HepG2 (cell line): ENCODE measurements around the gene RBMS2. TPM values are rescaled to one million over a fixed set of nuclear protein-coding genes. Genes with fewer than 3 reads are reported as not detected.
A peak's percentile ranks its signal among the peaks of the same experiment; 100 is the strongest.

ENCODE experiments used
- ATAC-seq: fragments of 200-7000 bp; cut with Tn5 transposase; 3 replicates; pipeline ENCODE4 v1.9.1; 2020; ENCODE audit warnings: mild to moderate bottlenecking, moderate library complexity
- BruUV-seq: library from RNA; stranded (reverse); fragments of 400-500 nt; replicated peaks from 2 replicates; lab custom pipeline; 2021; lab: Mats Ljungman, UMichigan
- CTCF ChIA-PET: fragments of 300-600 bp; formaldehyde crosslinking; extraction: SDS; loops from one replicate; lab custom pipeline; 2021; ENCODE audit warnings: low total read pairs, inconsistent platforms, low intra/inter-chr PET ratio; lab: Yijun Ruan, JAX
- POLR2A ChIA-PET: fragments of 350-600 bp; sonication (Branson Sonifier 250); formaldehyde crosslinking; loops from one replicate; lab custom pipeline; 2020; ENCODE audit warnings: antibody characterized with exemption, inconsistent platforms; lab: Yijun Ruan, JAX
- DNase-seq: peaks from one replicate; pipeline ENCODE4 v3.0.0-alpha.2; 2015; ENCODE audit warnings: low spot score
- FAIRE-seq: peaks from 3 replicates; lab custom pipeline; 2011; peaks lifted over from hg19 to GRCh38; lab: Jason Lieb, UNC
- H2AFZ ChIP-seq: one replicate; pipeline ENCODE4 v1.6.1; 2011; ENCODE audit warnings: low read length, inconsistent platforms
- H3K27ac ChIP-seq: fragments of 300-600 bp; 3 replicates; pipeline ENCODE4 v1.8.0; 2011; ENCODE audit warnings: mixed run types, mild to moderate bottlenecking, mixed read lengths, low read length, inconsistent platforms; ENCODE audit not compliant: insufficient read depth; ENCODE audit errors: extremely low read length
- H3K27me3 ChIP-seq, 2 experiments: fragments of 200-600 bp in 1 of 2; 2 replicates in 1 of 2; 3 replicates in 1 of 2; pipeline versions ENCODE4 v1.6.0 to v1.8.0; 2011; ENCODE audit warnings: low read length in 2 of 2, mild to moderate bottlenecking in 2 of 2, moderate library complexity in 2 of 2, inconsistent platforms in 1 of 2; ENCODE audit not compliant: insufficient read depth in 2 of 2, control insufficient read depth in 1 of 2
- H3K36me3 ChIP-seq, 2 experiments: fragments of 200-600 bp in 1 of 2; replicated peaks in 1 of 2; 2 replicates in 1 of 2; 3 replicates in 1 of 2; pipeline versions ENCODE4 v1.5.1 to v1.8.0; 2011; ENCODE audit warnings: low read length in 2 of 2, inconsistent platforms in 1 of 2; ENCODE audit not compliant: insufficient read depth in 2 of 2, control insufficient read depth in 1 of 2
- H3K4me1 ChIP-seq: 2 replicates; pipeline ENCODE4 v1.5.1; 2012; ENCODE audit warnings: low read length, inconsistent platforms; ENCODE audit not compliant: insufficient read depth
- H3K4me2 ChIP-seq: 2 replicates; pipeline ENCODE4 v1.6.0; 2011; ENCODE audit warnings: low read depth, low read length, inconsistent platforms
- H3K4me3 ChIP-seq, 3 experiments: fragments of 200-600 bp in 1 of 3; sonication (generic), shearing (Covaris generic) in 1 of 3; replicated peaks in 1 of 3; 2 replicates each; pipeline ENCODE4 v1.5.1; 2011 to 2016; ENCODE audit warnings: low read length in 3 of 3, inconsistent platforms in 2 of 3, low read depth in 2 of 3, mild to moderate bottlenecking in 2 of 3, control low read depth in 1 of 3, mixed read lengths in 1 of 3; ENCODE audit not compliant: insufficient read depth in 1 of 3
- H3K79me2 ChIP-seq: one replicate; pipeline ENCODE4 v1.6.1; 2011; ENCODE audit warnings: low read length, inconsistent platforms; ENCODE audit not compliant: insufficient read depth
- H3K9ac ChIP-seq: 2 replicates; pipeline ENCODE4 v1.6.0; 2011; ENCODE audit warnings: mild to moderate bottlenecking, low read depth, low read length, inconsistent platforms; ENCODE audit not compliant: insufficient read depth
- H3K9me3 ChIP-seq: 2 replicates; pipeline ENCODE4 v1.5.1; 2012; ENCODE audit warnings: mild to moderate bottlenecking, low read length
- H4K20me1 ChIP-seq: 2 replicates; pipeline ENCODE4 v1.6.0; 2011; ENCODE audit warnings: inconsistent platforms, mild to moderate bottlenecking, low read length, moderate library complexity; ENCODE audit not compliant: insufficient read depth
- HMG20A ChIP-seq: IDR thresholded peaks from 2 replicates; pipeline ENCODE4 v1.6.1; 2016; ENCODE audit warnings: borderline replicate concordance
- POLR2A ChIP-seq, 2 experiments: IDR thresholded peaks; 2 replicates each; pipeline ENCODE4 v1.6.1; 2011; ENCODE audit warnings: low read depth in 2 of 2, low read length in 2 of 2, mild to moderate bottlenecking in 1 of 2, moderate library complexity in 1 of 2; ENCODE audit not compliant: insufficient read depth in 1 of 2
- ZNF296 ChIP-seq: sonication (generic); formaldehyde crosslinking; conservative IDR thresholded peaks from 2 replicates; pipeline ENCODE4 v1.5.0; 2020; ENCODE audit warnings: mild to moderate bottlenecking, missing genetic modification reagents
- ZNF333 ChIP-seq: sonication (generic); formaldehyde crosslinking; IDR thresholded peaks from 2 replicates; pipeline ENCODE4 v1.4.0; 2020; ENCODE audit warnings: mild to moderate bottlenecking, missing genetic modification reagents, borderline replicate concordance
- ZNF430 ChIP-seq: sonication (generic); formaldehyde crosslinking; IDR thresholded peaks from 2 replicates; pipeline ENCODE4 v1.9.0; 2021; ENCODE audit warnings: mild to moderate bottlenecking, missing genetic modification reagents
- ZNF546 ChIP-seq: sonication (generic); formaldehyde crosslinking; conservative IDR thresholded peaks from 2 replicates; pipeline ENCODE4 v1.8.1; 2023; ENCODE audit warnings: mild to moderate bottlenecking, missing genetic modification reagents
- ZNF720 ChIP-seq: sonication (generic); formaldehyde crosslinking; IDR thresholded peaks from 2 replicates; pipeline ENCODE4 v1.4.0; 2020; ENCODE audit warnings: missing genetic modification reagents
- WGBS: methylation state at CpG from one replicate; pipeline ENCODE4 v1.1.6; 2017; ENCODE audit warnings: low lambda C conversion rate; 5-methylcytosine and 5-hydroxymethylcytosine counted together
- in situ Hi-C: cut with HindIII; loops from 2 replicates; pipeline ENCODE4 v1.10.0; 2017; ENCODE audit warnings: low pct_unique_long_range_greater_than_20kb; ENCODE audit not compliant: extremely low pct_ligation_motif_present
- intact Hi-C: fragments of 100-400 bp; cut with micrococcal nuclease; formaldehyde crosslinking; loops from one replicate; pipeline ENCODE4 v1.10.0; 2022; ENCODE audit not compliant: unreplicated experiment
- polyA plus RNA-seq, 8 experiments: library from polyadenylated mRNA; depleted of rRNA in 3 of 8; stranded (reverse) in 7 of 8; unstranded in 1 of 8; fragments of >200 nt; fragmentation: Illumina TruSeq in 4 of 8; extraction: Trizol in 4 of 8; gene quantifications; 2 replicates each; pipeline versions ENCODE4 v1.2.1 to v1.2.3, GENCODE V29; 2011 to 2016; ENCODE audit warnings: low read depth in 4 of 8, missing spikeins in 1 of 8, mixed read lengths in 1 of 8; ENCODE audit not compliant: insufficient read depth in 1 of 8
- total RNA-seq, 5 experiments: library from RNA; depleted of rRNA; stranded (reverse); fragments of >200 nt; fragmentation: Illumina TruSeq; extraction: Trizol; gene quantifications; 2 replicates each; pipeline ENCODE4 v1.2.3, GENCODE V29; 2016; ENCODE audit warnings: low read depth in 1 of 5
- TF ChIP-seq, protein P1 (sequence below): sonication (generic); formaldehyde crosslinking; IDR thresholded peaks from 2 replicates; pipeline ENCODE4 v1.4.0; 2020; ENCODE audit warnings: missing genetic modification reagents, borderline replicate concordance

The RBMS2 gene
- total and polyA plus RNA-seq, 2 of the 13 experiments (the other 11 are each of a cell fraction or from before 2014, with no cell fraction given): 0.53 to 7.4 TPM

GRCh38 chr12:56477521-56478225 is 43.9 kb upstream of the RBMS2 start:
- 92% methylated on average over 5 of the region's 6 CpGs for WGBS
- ATAC-seq: no peak

GRCh38 chr12:56479625-56480024 is 42.0 kb upstream of the RBMS2 start:
- in situ Hi-C loops: no loop called here
- DNase-seq (no peak), ATAC-seq (no peak), FAIRE-seq (no peak)
- Histone ChIP-seq H3K27ac (no peak overlapping the region), H3K9me3 (no peaks in the 10 kb centered on the region), H3K79me2 (no peaks in the 10 kb centered on the region), H4K20me1 (no peaks in the 10 kb centered on the region), H3K4me3 (no peak overlapping the region), H3K27me3 (no peaks in the 10 kb centered on the region), H3K4me1 (peaks cover 16% of the 10 kb centered on the region), H3K4me2 (no peak overlapping the region), H3K9ac (no peak overlapping the region), H2AFZ (no peak overlapping the region), H3K36me3 (peaks cover 0 to 1% of the 10 kb centered on the region in 2 experiments; a peak in 2 of 5 replicates)
- POLR2A ChIA-PET: interaction anchor here (0.6 kb wide), 1 partner anchor 112 kb away, joined by 3 read pairs; no protein-coding TSS in a partner anchor
- intact Hi-C loops: no loop called here
- BruUV-seq: no TSS peak
- WGBS: 94% methylated on average over 6 of the region's 7 CpGs
- CTCF ChIA-PET: no interaction called here
- TF ChIP-seq ZNF333 (CRISPR knock-in tag) (no peak), HMG20A (CRISPR knock-in tag) (no peak)

More at GRCh38 chr12:56477521-56478225, 43.9 kb upstream of the RBMS2 start:
- no peaks in the 10 kb centered on the region for H3K9me3 ChIP-seq
- CTCF ChIA-PET: no interaction called here
- intact Hi-C loops: no loop called here
- TF ChIP-seq ZNF720 (CRISPR knock-in tag): no peak
- TF ChIP-seq, protein P1, sequence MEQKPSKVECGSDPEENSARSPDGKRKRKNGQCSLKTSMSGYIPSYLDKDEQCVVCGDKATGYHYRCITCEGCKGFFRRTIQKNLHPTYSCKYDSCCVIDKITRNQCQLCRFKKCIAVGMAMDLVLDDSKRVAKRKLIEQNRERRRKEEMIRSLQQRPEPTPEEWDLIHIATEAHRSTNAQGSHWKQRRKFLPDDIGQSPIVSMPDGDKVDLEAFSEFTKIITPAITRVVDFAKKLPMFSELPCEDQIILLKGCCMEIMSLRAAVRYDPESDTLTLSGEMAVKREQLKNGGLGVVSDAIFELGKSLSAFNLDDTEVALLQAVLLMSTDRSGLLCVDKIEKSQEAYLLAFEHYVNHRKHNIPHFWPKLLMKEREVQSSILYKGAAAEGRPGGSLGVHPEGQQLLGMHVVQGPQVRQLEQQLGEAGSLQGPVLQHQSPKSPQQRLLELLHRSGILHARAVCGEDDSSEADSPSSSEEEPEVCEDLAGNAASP (CRISPR knock-in tag): no peak
- TF ChIP-seq ZNF296 (CRISPR knock-in tag): no peak
- no peak for TF ChIP-seq ZNF546 (CRISPR knock-in tag)
- TF ChIP-seq ZNF430: no peak
- TF ChIP-seq POLR2A (IDR thresholded peaks at IDR 0.05; ENCODE audit: insufficient read depth in 1 of 2, low read depth in 2 of 2, low read length in 2 of 2): peak in 1 of 2 experiments; percentile 17; a peak in 1 of 4 replicates
- TF ChIP-seq, all 625 proteins: peak for 1
- Histone ChIP-seq H3K79me2 (no peaks in the 10 kb centered on the region), H3K36me3 (peaks cover 2 to 5% of the 10 kb centered on the region in 2 experiments; a peak in 4 of 5 replicates), H3K27ac (peak overlapping the region; percentile 47), H3K4me1 (peaks cover 16% of the 10 kb centered on the region), H3K27me3 (no peaks in the 10 kb centered on the region), H4K20me1 (no peaks in the 10 kb centered on the region), H3K4me2 (no peak overlapping the region), H2AFZ (no peak overlapping the region), H3K4me3 (no peak overlapping the region), H3K9ac (no peak overlapping the region)
- DNase-seq (no peak), FAIRE-seq (no peak)
- in situ Hi-C loops: no loop called here
- no TSS peak for BruUV-seq
- POLR2A ChIA-PET: interaction anchor here (1.3 kb wide), 1 partner anchor 10 kb away, joined by 6 read pairs; the partner anchor contains the start of gene GLS2
